Measurements from ENCODE around the gene TOMM40.

DNA sequence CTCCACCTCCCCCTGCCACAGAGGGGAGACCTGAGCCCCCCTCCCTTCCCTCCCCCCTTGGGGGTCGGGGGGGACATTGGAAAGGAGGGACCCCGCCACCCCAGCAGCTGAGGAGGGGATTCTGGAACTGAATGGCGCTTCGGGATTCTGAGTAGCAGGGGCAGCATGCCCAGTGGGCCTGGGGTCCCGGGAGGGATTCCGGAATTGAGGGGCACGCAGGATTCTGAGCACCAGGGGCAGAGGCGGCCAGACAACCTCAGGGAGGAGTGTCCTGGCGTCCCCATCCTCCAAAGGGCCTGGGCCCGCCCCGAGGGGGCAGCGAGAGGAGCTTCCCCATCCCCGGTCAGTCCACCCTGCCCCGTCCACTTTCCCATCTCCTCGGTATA, 12.2 kb downstream of the TOMM40 start:
- TF ChIP-seq POLR2A (IDR thresholded peaks at IDR 0.05; ENCODE audit: low read depth, low read length) (no peak), POLR2AphosphoS5 (IDR thresholded peaks at IDR 0.05; ENCODE audit: low read depth, low read length) (no peak), SPI1 (IDR thresholded peaks at IDR 0.05; ENCODE audit: low read depth, low read length) (no peak), TAF1 (IDR thresholded peaks at IDR 0.05; ENCODE audit: low read depth, low read length) (no peak), POU2F2 (IDR thresholded peaks at IDR 0.05; ENCODE audit: low read depth, low read length) (no peak), PAX5 (IDR thresholded peaks at IDR 0.05; ENCODE audit: insufficient read depth, low read length, severe bottlenecking) (no peak)

All from GM12891 (cell line).